Measurements from ENCODE around the gene MAN1A2.

The MAN1A2 gene

DNA sequence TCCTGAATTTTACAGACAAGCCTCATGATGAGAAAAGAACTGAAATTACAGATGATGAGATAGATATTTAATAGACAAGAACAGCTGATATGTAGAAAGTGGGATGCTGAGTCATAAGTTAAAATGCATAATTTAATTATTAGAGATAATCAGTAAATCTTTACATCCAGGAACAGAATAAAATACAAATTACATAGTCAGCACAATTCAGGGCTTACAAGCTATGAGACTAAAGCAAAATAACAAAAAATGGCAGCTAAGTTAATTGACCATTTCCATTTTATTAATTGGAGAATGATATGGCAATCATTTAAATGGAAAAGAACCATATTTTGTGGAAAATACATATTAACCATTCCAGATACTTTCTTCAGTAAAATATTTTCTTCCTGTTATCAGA, 40.2 kb upstream of the MAN1A2 start:
- H3K4me3 ChIP-seq (ENCODE audit: low read length): no peak overlapping the region
- H3K27me3 ChIP-seq (replicated peaks; ENCODE audit: insufficient read depth, low read length): no peaks in the 10 kb centered on the region
- H3K4me2 ChIP-seq (ENCODE audit: low read depth, low read length): no peak overlapping the region
- no peak overlapping the region for H2AFZ ChIP-seq (ENCODE audit: low read length)
- no peaks in the 10 kb centered on the region for H4K20me1 ChIP-seq (ENCODE audit: insufficient read depth, low read length)
- H3K9me2 ChIP-seq (replicated peaks; ENCODE audit: insufficient read depth, low read length): no peaks in the 10 kb centered on the region
- DNase-seq: no peak
- no peaks in the 10 kb centered on the region for H3F3A ChIP-seq (ENCODE audit: insufficient read depth, low read length)
- TF ChIP-seq EZH2phosphoT487 (IDR thresholded peaks at IDR 0.05; ENCODE audit: low read length): no peak
- H3K79me2 ChIP-seq (ENCODE audit: low read length): no peaks in the 10 kb centered on the region
- H3K27ac ChIP-seq (ENCODE audit: low read length): no peak overlapping the region
- H3K9me3 ChIP-seq (replicated peaks; ENCODE audit: insufficient read depth, low read length): no peaks in the 10 kb centered on the region
- H3K4me1 ChIP-seq (ENCODE audit: low read length): no peaks in the 10 kb centered on the region
- no peaks in the 10 kb centered on the region for H3K36me3 ChIP-seq (replicated peaks; ENCODE audit: insufficient read depth, low read length)
- no peak overlapping the region for H3K9ac ChIP-seq (ENCODE audit: low read length)

DNA sequence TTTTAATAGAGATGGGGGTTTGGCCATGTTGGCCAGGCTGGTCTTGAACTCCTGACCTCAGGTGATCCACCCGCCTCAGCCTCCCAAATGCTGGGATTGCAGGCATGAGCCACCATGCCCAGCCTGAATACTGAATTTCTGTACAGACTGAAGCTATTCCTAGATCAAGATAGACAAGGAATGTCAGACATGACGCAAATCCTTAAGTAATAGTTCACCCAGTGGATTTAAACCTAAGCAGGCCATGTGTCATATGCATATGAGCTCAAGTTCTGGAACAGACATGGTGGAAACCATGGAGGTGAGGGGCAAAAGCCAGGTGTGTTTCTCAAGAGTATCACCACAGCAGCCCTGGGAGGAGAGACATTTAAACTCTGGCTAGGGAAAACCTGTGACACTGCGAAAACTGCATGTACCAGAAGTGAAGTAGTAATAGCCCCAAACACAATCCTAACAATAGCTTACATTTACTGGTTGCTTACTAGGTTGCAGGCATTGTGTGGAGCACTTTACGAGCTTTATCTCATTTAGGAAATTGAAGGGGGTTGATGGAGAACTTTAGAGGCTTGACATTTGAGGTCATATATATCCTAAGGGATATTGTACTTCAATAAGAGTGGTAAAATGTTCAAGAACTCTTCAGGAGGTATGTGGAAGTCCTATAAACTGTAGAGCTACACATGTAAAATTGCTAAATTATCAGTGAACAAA, 31.7 kb upstream of the MAN1A2 start:
- Histone ChIP-seq H3K27me3 (replicated peaks; ENCODE audit: insufficient read depth, low read length) (no peaks in the 10 kb centered on the region), H4K20me1 (ENCODE audit: insufficient read depth, low read length) (no peaks in the 10 kb centered on the region), H3K27ac (ENCODE audit: low read length) (no peak overlapping the region), H3K9me2 (replicated peaks; ENCODE audit: insufficient read depth, low read length) (no peaks in the 10 kb centered on the region), H3K79me2 (ENCODE audit: low read length) (no peaks in the 10 kb centered on the region), H3K9me3 (replicated peaks; ENCODE audit: insufficient read depth, low read length) (no peaks in the 10 kb centered on the region), H3K9ac (ENCODE audit: low read length) (no peak overlapping the region), H3K4me2 (ENCODE audit: low read depth, low read length) (no peak overlapping the region), H2AFZ (ENCODE audit: low read length) (no peak overlapping the region), H3K4me3 (ENCODE audit: low read length) (no peak overlapping the region), H3K4me1 (ENCODE audit: low read length) (peaks cover 8% of the 10 kb centered on the region), H3F3A (ENCODE audit: insufficient read depth, low read length) (no peaks in the 10 kb centered on the region), H3K36me3 (replicated peaks; ENCODE audit: insufficient read depth, low read length) (no peaks in the 10 kb centered on the region)
- DNase-seq: no peak
- no peak for TF ChIP-seq EZH2phosphoT487 (IDR thresholded peaks at IDR 0.05; ENCODE audit: low read length)
- TF ChIP-seq EZH2 (optimal IDR thresholded peaks at IDR 0.05; ENCODE audit: low read depth, low read length): no peak
- TF ChIP-seq, protein P1, sequence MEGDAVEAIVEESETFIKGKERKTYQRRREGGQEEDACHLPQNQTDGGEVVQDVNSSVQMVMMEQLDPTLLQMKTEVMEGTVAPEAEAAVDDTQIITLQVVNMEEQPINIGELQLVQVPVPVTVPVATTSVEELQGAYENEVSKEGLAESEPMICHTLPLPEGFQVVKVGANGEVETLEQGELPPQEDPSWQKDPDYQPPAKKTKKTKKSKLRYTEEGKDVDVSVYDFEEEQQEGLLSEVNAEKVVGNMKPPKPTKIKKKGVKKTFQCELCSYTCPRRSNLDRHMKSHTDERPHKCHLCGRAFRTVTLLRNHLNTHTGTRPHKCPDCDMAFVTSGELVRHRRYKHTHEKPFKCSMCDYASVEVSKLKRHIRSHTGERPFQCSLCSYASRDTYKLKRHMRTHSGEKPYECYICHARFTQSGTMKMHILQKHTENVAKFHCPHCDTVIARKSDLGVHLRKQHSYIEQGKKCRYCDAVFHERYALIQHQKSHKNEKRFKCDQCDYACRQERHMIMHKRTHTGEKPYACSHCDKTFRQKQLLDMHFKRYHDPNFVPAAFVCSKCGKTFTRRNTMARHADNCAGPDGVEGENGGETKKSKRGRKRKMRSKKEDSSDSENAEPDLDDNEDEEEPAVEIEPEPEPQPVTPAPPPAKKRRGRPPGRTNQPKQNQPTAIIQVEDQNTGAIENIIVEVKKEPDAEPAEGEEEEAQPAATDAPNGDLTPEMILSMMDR (IDR thresholded peaks at IDR 0.05; ENCODE audit: low read length): no peak

DNA sequence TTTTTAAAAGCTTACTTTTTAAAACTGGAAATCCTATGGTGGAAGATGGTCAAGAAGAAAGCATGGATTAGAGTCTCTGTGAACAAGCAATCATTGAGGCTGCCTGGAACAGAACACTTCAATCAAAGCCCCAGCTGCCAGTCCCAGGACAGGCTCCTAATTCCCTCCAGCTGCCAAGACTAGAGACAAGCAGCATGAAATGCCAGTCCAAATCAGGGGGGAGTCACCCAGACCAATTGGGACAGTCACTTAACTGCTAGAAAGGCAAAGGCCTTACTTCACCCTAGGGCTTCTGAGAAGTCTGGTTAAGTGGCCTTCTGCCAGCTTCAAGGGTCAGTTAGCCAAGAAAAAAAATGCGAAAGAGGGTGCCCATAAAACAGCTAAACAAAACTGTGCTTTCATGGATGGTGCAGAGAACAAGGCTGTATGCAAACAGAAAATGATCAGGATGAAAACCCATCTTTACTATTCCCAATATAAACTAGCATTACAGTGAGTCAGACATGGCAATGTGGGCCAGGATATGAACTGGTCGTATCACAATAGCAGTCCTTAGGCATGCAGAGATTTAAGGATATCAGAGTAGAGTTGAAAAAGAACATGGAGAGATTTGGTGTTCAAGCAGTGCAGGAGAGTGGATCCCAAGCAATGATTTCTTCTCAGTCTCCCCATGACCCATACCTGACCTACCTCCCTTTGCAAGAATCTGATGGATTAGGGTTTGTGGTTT, 31.0 kb upstream of the MAN1A2 start:
- TF ChIP-seq EZH2 (optimal IDR thresholded peaks at IDR 0.05; ENCODE audit: low read depth, low read length): no peak
- TF ChIP-seq EZH2phosphoT487 (IDR thresholded peaks at IDR 0.05; ENCODE audit: low read length): no peak
- TF ChIP-seq, protein P1 (IDR thresholded peaks at IDR 0.05; ENCODE audit: low read length): no peak

More for the DNA sequence above, 31.0 kb upstream of the MAN1A2 start:
- no peak for DNase-seq
- H3K9ac ChIP-seq (ENCODE audit: low read length): no peak overlapping the region
- H3K36me3 ChIP-seq (replicated peaks; ENCODE audit: insufficient read depth, low read length): no peaks in the 10 kb centered on the region
- peaks cover 8% of the 10 kb centered on the region for H3K4me1 ChIP-seq (ENCODE audit: low read length)
- no peaks in the 10 kb centered on the region for H3K27me3 ChIP-seq (replicated peaks; ENCODE audit: insufficient read depth, low read length)
- H3K27ac ChIP-seq (ENCODE audit: low read length): no peak overlapping the region
- H2AFZ ChIP-seq (ENCODE audit: low read length): no peak overlapping the region
- H3K9me2 ChIP-seq (replicated peaks; ENCODE audit: insufficient read depth, low read length): no peaks in the 10 kb centered on the region
- no peak overlapping the region for H3K4me3 ChIP-seq (ENCODE audit: low read length)
- H3K4me2 ChIP-seq (ENCODE audit: low read depth, low read length): no peak overlapping the region
- H3F3A ChIP-seq (ENCODE audit: insufficient read depth, low read length): no peaks in the 10 kb centered on the region
- H3K79me2 ChIP-seq (ENCODE audit: low read length): no peaks in the 10 kb centered on the region
- no peaks in the 10 kb centered on the region for H3K9me3 ChIP-seq (replicated peaks; ENCODE audit: insufficient read depth, low read length)
- no peaks in the 10 kb centered on the region for H4K20me1 ChIP-seq (ENCODE audit: insufficient read depth, low read length)

Measured in MM.1S (cell line).